BJ (cell line): ENCODE results near the gene KRT4. TPM values are rescaled to one million over a fixed set of nuclear protein-coding genes. Genes with fewer than 3 reads are reported as not detected.

Source experiments
- CTCF ChIA-PET: fragments of 350-600 bp; formaldehyde crosslinking; extraction: SDS; loops from one replicate; lab custom pipeline; 2021; ENCODE audit warnings: antibody characterized with exemption, inconsistent platforms; lab: Yijun Ruan, JAX
- POLR2A ChIA-PET: fragments of 300-600 bp; sonication (Branson Sonifier 250); formaldehyde crosslinking; extraction: SDS; loops from one replicate; lab custom pipeline; 2021; ENCODE audit warnings: antibody characterized with exemption; lab: Charles Lee
- DNase-seq: peaks from one replicate; pipeline ENCODE4 v3.0.0-alpha.2; 2011; ENCODE audit warnings: low read depth
- H3K27me3 ChIP-seq: 2 replicates; pipeline ENCODE4 v1.6.0; 2011; ENCODE audit warnings: low read length; ENCODE audit not compliant: control insufficient read depth, insufficient read depth
- H3K36me3 ChIP-seq: 2 replicates; pipeline ENCODE4 v1.5.1; 2011; ENCODE audit warnings: low read length; ENCODE audit not compliant: control insufficient read depth, insufficient read depth
- H3K4me3 ChIP-seq: 2 replicates; pipeline ENCODE4 v1.5.1; 2011; ENCODE audit warnings: low read depth, mild to moderate bottlenecking, control low read depth, low read length
- CTCF ChIP-seq: IDR thresholded peaks from 2 replicates; pipeline ENCODE4 v1.5.1; 2011; ENCODE audit warnings: low read depth, mild to moderate bottlenecking, control low read depth, inconsistent platforms, low read length, moderate library complexity; ENCODE audit not compliant: insufficient read depth
- polyA plus RNA-seq: library from polyadenylated mRNA; depleted of rRNA; stranded (reverse); fragments of >200 nt; gene quantifications from 2 replicates; pipeline ENCODE4 v1.2.3, GENCODE V29; 2011

Gene KRT4
- polyA plus RNA-seq, 1 experiment = 0.12 TPM

- DNase-seq = no peak
- no peak for TF ChIP-seq CTCF
- peaks cover 10% of the 10 kb centered on the region for H3K27me3 ChIP-seq
- no peak overlapping the region for H3K4me3 ChIP-seq
- CTCF ChIA-PET = interaction anchor here (1.5 kb wide), 1 partner anchor 15 kb away, joined by 3 read pairs; no protein-coding TSS in a partner anchor
- POLR2A ChIA-PET = no interaction called here
- H3K36me3 ChIP-seq = no peaks in the 10 kb centered on the region
Observed at GRCh38 chr12:52807544-52808470, 6.1 kb downstream of the KRT4 start.

GRCh38 chr12:52806821-52807543 is 6.9 kb downstream of the KRT4 start:
- ChIA-PET POLR2A (no interaction called here), CTCF (no interaction called here)
- no peak for TF ChIP-seq CTCF
- Histone ChIP-seq H3K27me3 (peaks cover 9% of the 10 kb centered on the region), H3K4me3 (no peak overlapping the region), H3K36me3 (no peaks in the 10 kb centered on the region)
- no peak for DNase-seq

- no peak for TF ChIP-seq CTCF
- POLR2A ChIA-PET = no interaction called here
- CTCF ChIA-PET = no interaction called here
- Histone ChIP-seq H3K4me3 (no peak overlapping the region), H3K36me3 (no peaks in the 10 kb centered on the region), H3K27me3 (peaks cover 8% of the 10 kb centered on the region)
- DNase-seq = no peak
Observed at GRCh38 chr12:52806169-52806811, 7.6 kb downstream of the KRT4 start.

GRCh38 chr12:52805739-52806138 is 8.2 kb downstream of the KRT4 start:
- no peak for TF ChIP-seq CTCF
- DNase-seq = no peak
- ChIA-PET CTCF (no interaction called here), POLR2A (no interaction called here)
- Histone ChIP-seq H3K4me3 (no peak overlapping the region), H3K36me3 (no peaks in the 10 kb centered on the region), H3K27me3 (peaks cover 8% of the 10 kb centered on the region)

- TF ChIP-seq CTCF = no peak
- CTCF ChIA-PET = no interaction called here
- H3K27me3 ChIP-seq = peaks cover 6% of the 10 kb centered on the region
- no peak overlapping the region for H3K4me3 ChIP-seq
- H3K36me3 ChIP-seq = no peaks in the 10 kb centered on the region
- DNase-seq = no peak
- POLR2A ChIA-PET = no interaction called here
Observed at GRCh38 chr12:52805000-52805399, 8.9 kb downstream of the KRT4 start.
